H1 (cell line): Measurements from ENCODE around the gene NYAP2.

Experiments
- EZH2 ChIP-seq: fragments of 200-600 bp; sonication (generic); IDR thresholded peaks from 2 replicates; pipeline ENCODE4 v1.7.1; 2012; ENCODE audit warnings: low read depth, mild to moderate bottlenecking, moderate library complexity, low read length, inconsistent platforms; ENCODE audit not compliant: severe bottlenecking
- JUN ChIP-seq: IDR thresholded peaks from 2 replicates; pipeline ENCODE4 v1.6.1; 2011; ENCODE audit warnings: low read depth, mild to moderate bottlenecking, improper control_type of control experiment, low read length
- RXRA ChIP-seq: IDR thresholded peaks from 2 replicates; pipeline ENCODE4 v1.6.1; 2011; ENCODE audit warnings: low read depth, mild to moderate bottlenecking, low read length, moderate library complexity; ENCODE audit not compliant: insufficient read depth
- SP1 ChIP-seq: IDR thresholded peaks from 2 replicates; pipeline ENCODE4 v1.6.1; 2011; ENCODE audit warnings: low read depth, low read length
- SP4 ChIP-seq: IDR thresholded peaks from 2 replicates; pipeline ENCODE4 v1.6.1; 2012; ENCODE audit warnings: low read length, inconsistent platforms
- TBP ChIP-seq: IDR thresholded peaks from 2 replicates; pipeline ENCODE4 v1.6.1; 2011; ENCODE audit warnings: low read depth, low read length, improper control_type of control experiment
- TF ChIP-seq, protein P1 (sequence below), 3 experiments: IDR thresholded peaks; 1 replicate in 2 of 3; 2 replicates in 1 of 3; pipeline versions ENCODE4 v1.5.1 to v1.6.1; 2011; ENCODE audit warnings: low read length in 3 of 3, mild to moderate bottlenecking in 3 of 3, inconsistent platforms in 2 of 3, low read depth in 1 of 3, moderate library complexity in 1 of 3; ENCODE audit not compliant: insufficient read depth in 1 of 3; ENCODE audit errors: control extremely low read depth in 1 of 3

GRCh38 chr2:225378984-225379383 lies 20.5 kb upstream of the NYAP2 start:
- TF ChIP-seq EZH2 (no peak), TBP (no peak), RXRA (no peak), SP1 (no peak), SP4 (no peak), JUN (no peak)
- TF ChIP-seq, protein P1, sequence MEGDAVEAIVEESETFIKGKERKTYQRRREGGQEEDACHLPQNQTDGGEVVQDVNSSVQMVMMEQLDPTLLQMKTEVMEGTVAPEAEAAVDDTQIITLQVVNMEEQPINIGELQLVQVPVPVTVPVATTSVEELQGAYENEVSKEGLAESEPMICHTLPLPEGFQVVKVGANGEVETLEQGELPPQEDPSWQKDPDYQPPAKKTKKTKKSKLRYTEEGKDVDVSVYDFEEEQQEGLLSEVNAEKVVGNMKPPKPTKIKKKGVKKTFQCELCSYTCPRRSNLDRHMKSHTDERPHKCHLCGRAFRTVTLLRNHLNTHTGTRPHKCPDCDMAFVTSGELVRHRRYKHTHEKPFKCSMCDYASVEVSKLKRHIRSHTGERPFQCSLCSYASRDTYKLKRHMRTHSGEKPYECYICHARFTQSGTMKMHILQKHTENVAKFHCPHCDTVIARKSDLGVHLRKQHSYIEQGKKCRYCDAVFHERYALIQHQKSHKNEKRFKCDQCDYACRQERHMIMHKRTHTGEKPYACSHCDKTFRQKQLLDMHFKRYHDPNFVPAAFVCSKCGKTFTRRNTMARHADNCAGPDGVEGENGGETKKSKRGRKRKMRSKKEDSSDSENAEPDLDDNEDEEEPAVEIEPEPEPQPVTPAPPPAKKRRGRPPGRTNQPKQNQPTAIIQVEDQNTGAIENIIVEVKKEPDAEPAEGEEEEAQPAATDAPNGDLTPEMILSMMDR (IDR thresholded peaks at IDR 0.05; ENCODE audit: control extremely low read depth in 1 of 3, insufficient read depth in 1 of 3, low read depth in 1 of 3, low read length in 3 of 3): no peak
